CD4-positive, alpha-beta T cell treated with Interleukin-15 for 4 hours (primary cell): ENCODE data around the gene RPL35.

Experiments
- DNase-seq: peaks from one replicate; pipeline ENCODE4 v3.0.0-alpha.2; 2020; ENCODE audit warnings: low spot score

The RPL35 gene

GRCh38 chr9:124861342-124862229 is at the start of gene RPL35, which contains the start of gene ARPC5L:
Gene RPL35, minus strand, starts transcription at chr9:124861957. Its CDS starts 45 bp downstream, at chr9:124861912.
Gene ARPC5L, plus strand, starts transcription at chr9:124862130. Its CDS starts 7,161 bp downstream, at chr9:124869291.
- peak; percentile 95 for DNase-seq

DNA sequence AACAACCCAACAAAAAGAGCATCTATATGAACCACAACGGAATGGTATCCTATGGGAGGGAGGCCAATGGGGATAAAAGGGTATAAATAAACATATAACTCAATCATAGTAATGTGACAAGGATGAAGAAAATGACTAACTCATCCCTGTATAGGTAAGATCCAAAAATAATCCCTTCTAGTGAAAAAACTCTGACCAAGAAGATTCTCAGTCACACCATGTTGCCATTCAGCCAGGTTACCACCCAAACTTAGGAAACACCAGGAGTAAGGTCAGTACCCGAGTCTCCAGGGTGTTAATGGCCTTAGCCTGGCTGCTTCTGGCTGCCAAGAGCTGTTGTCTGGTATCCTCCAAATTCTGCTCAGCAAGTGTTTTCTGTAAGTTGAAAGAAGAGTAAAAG is 46.3 kb upstream of the RPL35 start:
- no peak for DNase-seq

- DNase-seq, result no peak
These were observed 45.2 kb upstream of the RPL35 start for GRCh38 chr9:124906966-124907365.

GRCh38 chr9:124899845-124900244 is 38.1 kb upstream of the RPL35 start:
- DNase-seq, result no peak

GRCh38 chr9:124897570-124898460 is 36.1 kb upstream of the RPL35 start:
- no peak for DNase-seq

GRCh38 chr9:124894741-124895170 is 33.0 kb upstream of the RPL35 start:
- DNase-seq, result peak; percentile 54

DNA sequence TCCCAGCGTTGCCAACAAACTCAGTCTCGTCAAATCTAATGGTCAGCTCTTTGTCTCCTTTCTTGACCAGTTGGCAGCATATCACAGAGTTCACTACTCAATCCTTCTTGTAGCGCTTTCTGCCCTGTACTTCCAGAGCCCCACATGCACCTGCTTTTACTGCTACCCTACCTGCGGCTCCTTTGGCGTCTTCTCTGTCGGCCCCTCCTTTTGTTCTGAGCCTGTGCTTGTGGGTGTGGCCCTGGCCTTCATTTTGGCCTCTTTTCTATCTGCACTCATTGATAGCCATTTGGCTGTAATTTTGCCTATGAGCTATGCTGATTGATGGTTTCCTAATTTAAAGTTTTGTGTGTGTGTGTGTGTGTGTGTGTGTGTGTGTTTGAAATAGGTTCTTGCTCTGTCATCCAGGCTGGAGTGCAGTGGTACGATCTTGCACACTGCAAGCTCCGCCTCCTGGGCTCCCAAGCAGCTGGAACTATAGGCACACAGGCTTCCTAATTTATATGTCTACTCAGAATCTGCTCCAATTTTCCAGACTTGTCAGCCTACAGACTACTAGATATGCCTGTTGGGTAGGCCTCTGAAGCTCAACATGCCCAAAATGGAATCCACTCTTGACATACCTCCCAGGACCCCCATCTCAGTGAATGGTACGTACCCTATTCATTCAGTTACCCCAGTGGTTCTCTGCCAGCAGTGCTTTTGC is 32.4 kb upstream of the RPL35 start:
- DNase-seq, result no peak

DNA sequence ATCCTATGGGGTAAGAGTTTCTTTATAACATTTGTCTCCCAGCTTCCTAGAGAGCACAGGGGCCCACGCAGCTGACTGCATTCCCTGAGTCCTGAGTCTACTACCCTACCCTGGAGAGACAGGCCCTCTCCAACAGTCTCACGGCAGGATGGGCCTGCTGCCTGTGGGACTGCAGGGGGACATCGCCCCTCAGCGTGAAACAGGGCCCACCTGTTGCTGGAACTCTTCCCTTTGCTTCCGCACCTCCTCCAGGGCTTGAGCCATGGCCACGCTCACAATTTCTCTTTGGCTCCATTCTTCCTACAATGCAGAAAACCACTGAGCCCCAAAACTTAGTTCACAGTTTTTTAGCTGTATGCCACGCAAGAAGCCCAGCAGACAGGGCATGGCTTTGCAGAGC is 28.4 kb upstream of the RPL35 start:
- no peak for DNase-seq

GRCh38 chr9:124889006-124889405 is 27.2 kb upstream of the RPL35 start:
- DNase-seq, result no peak

GRCh38 chr9:124887832-124888231 is 26.1 kb upstream of the RPL35 start:
- DNase-seq, result no peak

DNA sequence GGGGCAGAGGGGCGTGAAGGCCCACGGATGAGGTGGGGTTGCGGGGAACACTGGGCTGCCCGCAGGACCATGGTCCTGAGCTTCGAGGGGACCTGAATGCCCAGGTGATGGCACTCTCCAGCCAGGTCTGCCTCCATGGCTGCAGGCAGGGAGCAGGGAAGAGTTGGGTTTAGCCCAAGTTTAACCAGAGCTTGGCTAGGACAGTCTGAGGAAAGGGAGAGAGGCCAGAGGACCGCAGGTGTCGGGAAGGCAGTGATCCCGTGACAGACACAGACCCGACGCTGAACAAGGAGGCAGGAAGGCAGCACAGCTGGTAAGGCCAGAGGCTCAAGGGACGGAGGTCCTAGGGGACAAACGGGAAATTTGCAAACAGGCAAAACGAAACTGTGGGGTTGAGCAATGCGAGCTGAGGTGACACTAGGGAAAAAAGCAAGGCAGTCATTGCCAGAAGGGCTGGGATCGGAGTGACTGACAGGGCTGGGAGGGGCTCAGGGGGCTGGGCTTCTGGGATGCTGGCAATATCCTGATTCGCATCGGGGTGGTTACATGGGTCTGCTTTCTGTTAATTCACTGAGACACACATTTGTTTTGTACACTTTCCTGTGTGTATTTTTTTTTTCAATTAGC is 25.2 kb upstream of the RPL35 start:
- no peak for DNase-seq

- DNase-seq, result no peak
These were observed 24.7 kb upstream of the RPL35 start for GRCh38 chr9:124886461-124886860.

GRCh38 chr9:124885551-124885950 is 23.8 kb upstream of the RPL35 start:
- DNase-seq, result no peak

GRCh38 chr9:124884376-124884775 is 22.6 kb upstream of the RPL35 start:
- DNase-seq, result no peak

- DNase-seq, result no peak
These were observed 20.5 kb upstream of the RPL35 start for GRCh38 chr9:124882231-124882630.

- DNase-seq, result no peak
These were observed 19.5 kb upstream of the RPL35 start for GRCh38 chr9:124881138-124881743.

DNA sequence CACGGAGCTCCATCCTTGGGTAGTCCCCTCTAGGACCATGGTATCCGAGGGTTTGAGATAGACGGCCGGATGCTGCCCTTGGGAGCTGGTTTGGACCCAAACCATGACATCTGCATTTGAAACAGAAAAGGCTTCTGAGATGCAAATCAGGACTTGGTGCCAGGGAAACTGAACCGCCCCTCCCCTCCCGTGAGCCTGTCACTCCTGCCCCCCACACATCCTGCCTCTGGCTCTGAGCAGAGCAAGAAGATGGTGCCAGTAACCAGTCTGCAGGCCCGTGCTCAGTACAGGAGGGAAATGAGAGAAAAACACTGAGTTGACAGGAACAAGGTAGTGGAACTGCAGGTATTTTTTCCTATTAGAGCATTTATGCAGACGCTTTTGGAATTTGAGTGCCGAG is 18.7 kb upstream of the RPL35 start:
- DNase-seq, result no peak

DNA sequence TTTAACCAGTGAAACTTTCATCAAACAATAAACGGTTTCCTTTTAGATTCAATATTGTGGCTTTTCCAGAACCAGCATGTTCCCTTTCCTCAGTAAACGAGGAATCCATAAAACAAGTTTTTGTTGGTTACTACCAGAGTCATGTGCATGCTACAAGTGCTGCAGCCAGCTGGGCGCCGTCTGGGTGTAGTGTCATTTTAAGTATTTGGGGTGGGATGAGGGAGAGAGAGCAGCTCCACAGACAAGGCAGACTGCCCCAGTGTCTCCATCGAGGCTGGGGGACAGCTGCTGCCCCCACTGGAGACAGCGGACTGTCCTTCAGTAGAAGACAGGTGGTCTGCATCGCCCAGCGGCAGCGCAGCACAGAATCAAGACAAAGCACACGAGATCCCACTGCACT is 17.5 kb upstream of the RPL35 start:
- DNase-seq, result no peak

DNA sequence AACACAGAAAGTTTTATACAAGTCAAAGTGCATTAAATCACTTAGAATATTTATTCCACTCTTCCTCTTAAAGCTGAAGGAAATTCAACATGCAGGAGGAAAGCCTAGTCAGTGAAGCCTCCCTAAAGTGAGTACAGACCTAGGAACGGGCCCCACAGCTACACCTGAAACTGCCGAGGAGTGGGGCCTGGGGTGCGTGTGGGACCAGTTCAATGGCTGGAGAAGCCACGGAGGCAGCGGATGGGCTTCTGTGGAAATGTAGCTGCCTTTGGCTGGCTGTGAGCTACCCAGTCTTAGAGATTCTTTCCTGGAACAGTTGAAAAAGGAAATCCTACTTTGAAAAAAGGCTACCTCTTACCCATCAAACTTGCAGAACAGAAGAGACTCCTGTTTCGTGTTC is 16.8 kb upstream of the RPL35 start:
- DNase-seq, result no peak

DNA sequence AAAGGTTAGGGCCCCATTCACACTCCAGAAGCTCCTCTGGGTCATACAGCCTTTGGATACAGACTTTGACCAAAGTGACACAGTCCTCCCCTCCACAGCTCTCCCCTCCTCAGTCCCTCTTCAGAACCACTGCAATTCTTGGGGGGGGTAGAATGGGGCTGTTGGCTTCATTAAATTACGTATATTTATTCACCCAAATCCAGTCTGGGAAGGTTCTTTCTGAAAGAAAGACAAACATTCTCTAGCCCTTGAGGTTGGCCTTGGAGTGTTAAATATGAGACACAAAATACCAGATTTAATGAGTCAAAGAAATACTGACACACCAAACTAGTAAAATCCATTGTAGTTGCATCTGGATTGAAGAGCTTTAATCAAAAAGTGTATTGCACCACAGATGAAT is 16.3 kb upstream of the RPL35 start:
- no peak for DNase-seq
